Right cardiac atrium (tissue), 5 donors: ENCODE measurements around the gene FLNA. TPM values are rescaled to one million over a fixed set of nuclear protein-coding genes. Genes with fewer than 3 reads are reported as not detected.
"Not testable (repeated sequence)": the region's sequence is repeated elsewhere in the genome, so short reads cannot be mapped to it uniquely, and the experiment has no call there.

Source experiments
- ATAC-seq, 2 donors: fragments of 200-7000 bp; cut with Tn5 transposase; one replicate each; pipeline versions ENCODE4 v1.8.0 to v1.9.1; 2020; ENCODE audit warnings: moderate library complexity in 2 of 2, mild to moderate bottlenecking in 1 of 2
- DNase-seq, 3 donors: peaks; one replicate each; pipeline ENCODE4 v3.0.0-alpha.2; 2020
- H3K27ac ChIP-seq: one replicate; pipeline ENCODE4 v1.5.1; 2013; ENCODE audit warnings: mild to moderate bottlenecking, low read length, control low read depth, moderate library complexity
- H3K27me3 ChIP-seq: one replicate; pipeline ENCODE4 v1.6.1; 2013; ENCODE audit not compliant: control insufficient read depth, insufficient read depth
- H3K4me1 ChIP-seq: one replicate; pipeline ENCODE4 v1.6.1; 2013; ENCODE audit warnings: low read length; ENCODE audit not compliant: control insufficient read depth, insufficient read depth
- H3K4me3 ChIP-seq: one replicate; pipeline ENCODE4 v1.5.1; 2013; ENCODE audit warnings: low read length, control low read depth
- H3K9me3 ChIP-seq: one replicate; pipeline ENCODE4 v1.6.1; 2013; ENCODE audit warnings: low read length; ENCODE audit not compliant: control insufficient read depth
- WGBS: extraction: QIAGEN DNeasy Blood & Tissue Kit; methylation state at CpG from one replicate; pipeline ENCODE4 v1.1.7; 2013; 5-methylcytosine and 5-hydroxymethylcytosine counted together
- intact Hi-C, 4 donors: fragments of 100-400 bp; cut with DNase I; formaldehyde crosslinking; loops; one replicate each; pipeline versions ENCODE4 v1.11.0 to v1.14.0; 2022 to 2023
- polyA plus RNA-seq: library from polyadenylated mRNA; stranded (reverse); fragments of 200-250 nt; gene quantifications from one replicate; pipeline ENCODE4 v1.2.3, GENCODE V29; 2013
- total RNA-seq, 4 donors: library from RNA; stranded (reverse); fragmentation: NEBNext Ultra II Directional; extraction: Animal tissue kit (Norgen Biotek cat#: 25700); gene quantifications; one replicate each; pipeline ENCODE4 v1.2.1, GENCODE V29; 2021
- donor health status: healthy with polysubstance abuse.
- donor health status: DM: no; HTN: yes; CAD: no.
- donor health status: DM: no; HTN: no; CAD: no.
- donor health status: DM: no; HTN: yes; CAD: no; lungs with severe emphysema.
- donor health status: DM: yes; HTN: yes; CAD: no.

The FLNA gene
- total and polyA plus RNA-seq, 5 donors = 262 to 363 (median 282) TPM

DNA sequence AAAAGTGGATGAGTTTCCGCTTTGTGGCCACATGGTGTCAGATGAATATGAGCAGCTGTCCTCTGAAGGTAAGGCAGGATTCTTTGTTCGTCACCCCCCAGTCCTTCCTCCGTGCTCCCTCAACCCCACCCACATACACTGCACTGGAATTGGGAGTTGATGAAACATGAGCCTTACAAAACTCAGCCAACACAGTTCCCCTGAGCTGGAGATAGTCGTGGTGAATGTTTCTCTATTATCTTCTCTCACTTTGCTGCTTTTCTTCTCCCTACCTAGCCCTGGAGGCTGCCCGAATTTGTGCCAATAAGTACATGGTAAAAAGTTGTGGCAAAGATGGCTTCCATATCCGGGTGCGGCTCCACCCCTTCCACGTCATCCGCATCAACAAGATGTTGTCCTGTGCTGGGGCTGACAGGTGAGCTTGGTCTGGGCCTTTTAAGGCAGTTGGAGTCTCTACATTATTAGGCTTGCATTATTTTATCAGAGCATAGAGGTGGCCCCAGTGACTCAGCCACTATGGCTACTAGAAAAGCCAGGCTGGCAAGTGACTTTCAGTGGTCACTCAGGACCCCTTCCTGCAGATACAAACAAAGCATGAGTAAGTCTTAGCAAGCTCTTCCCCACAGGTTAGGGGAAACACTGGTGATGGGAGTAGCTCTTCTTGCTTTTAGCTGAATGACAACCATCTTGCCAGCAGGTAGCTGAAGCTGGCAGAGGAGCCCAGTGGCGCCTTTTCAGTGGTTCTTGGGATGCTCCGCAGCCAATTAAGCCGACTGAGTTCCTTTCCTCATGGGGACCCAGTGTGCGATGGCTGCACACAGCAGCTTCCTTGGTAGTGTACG is 25.3 kb upstream of the FLNA start:
- 36% methylated on average over 14 of the region's 14 CpGs for WGBS
- intact Hi-C loops = loop anchor here in 1 of 4 donors (10.0 kb wide), 1 partner anchor 115 kb away; the partner anchor contains the start of gene FAM3A

DNA sequence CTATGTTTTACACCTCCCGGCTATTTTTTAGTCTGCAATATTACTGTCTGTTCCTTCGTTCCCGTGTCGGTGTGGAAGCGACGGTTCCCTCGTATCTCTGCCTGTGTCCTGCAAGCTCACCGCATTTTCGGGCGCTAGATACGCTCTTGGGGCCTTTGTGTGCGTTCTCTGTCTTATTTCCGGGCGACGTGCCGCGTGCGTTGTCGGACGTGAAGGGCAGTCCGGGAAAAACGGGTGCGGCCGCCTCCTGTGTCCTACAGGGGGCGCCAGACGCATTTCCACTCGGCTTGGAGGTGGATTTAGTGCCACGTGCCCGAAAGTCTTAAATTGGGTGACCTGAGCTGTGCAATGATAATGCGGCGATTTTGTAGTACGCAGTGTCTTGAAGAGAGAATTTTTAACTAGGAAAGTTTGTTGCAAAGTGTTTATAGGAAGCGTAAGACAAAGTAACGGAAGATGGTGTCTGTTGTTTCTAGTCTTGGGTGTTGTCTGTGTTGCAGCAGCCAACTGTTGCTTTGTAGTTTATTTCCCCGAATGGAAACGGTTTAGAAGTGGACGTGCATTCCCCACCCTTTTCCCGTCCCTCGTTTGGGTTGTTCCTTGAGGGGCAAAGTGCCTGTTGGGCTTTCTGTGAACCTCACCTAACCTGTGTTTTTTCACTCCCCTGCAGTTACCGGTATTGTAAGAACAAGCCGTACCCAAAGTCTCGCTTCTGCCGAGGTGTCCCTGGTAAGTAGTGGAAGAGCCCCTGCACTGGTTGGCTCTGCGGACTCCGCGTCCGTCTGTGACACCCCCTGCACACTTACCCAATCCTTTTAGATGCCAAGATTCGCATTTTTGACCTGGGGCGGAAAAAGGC is 24.5 kb upstream of the FLNA start:
- ATAC-seq = peak; percentile 49 to 61
- 1% methylated on average over 49 of the region's 49 CpGs for WGBS
- Histone ChIP-seq H3K4me1 (peaks cover 2% of the 10 kb centered on the region), H3K4me3 (peak overlapping the region; percentile 99), H3K27ac (peak overlapping the region; percentile 100), H3K27me3 (no peaks in the 10 kb centered on the region), H3K9me3 (no peaks in the 10 kb centered on the region)
- peak; percentile 86 to 94 (median 94) for DNase-seq
- intact Hi-C loops = no loop called here

More for the DNA sequence above, 25.3 kb upstream of the FLNA start:
- H3K27ac ChIP-seq = peak overlapping the region; percentile 100
- peak overlapping the region; percentile 99 for H3K4me3 ChIP-seq
- peaks cover 2% of the 10 kb centered on the region for H3K4me1 ChIP-seq
- DNase-seq = no peak
- no peaks in the 10 kb centered on the region for H3K9me3 ChIP-seq
- H3K27me3 ChIP-seq = no peaks in the 10 kb centered on the region
- no peak for ATAC-seq

DNA sequence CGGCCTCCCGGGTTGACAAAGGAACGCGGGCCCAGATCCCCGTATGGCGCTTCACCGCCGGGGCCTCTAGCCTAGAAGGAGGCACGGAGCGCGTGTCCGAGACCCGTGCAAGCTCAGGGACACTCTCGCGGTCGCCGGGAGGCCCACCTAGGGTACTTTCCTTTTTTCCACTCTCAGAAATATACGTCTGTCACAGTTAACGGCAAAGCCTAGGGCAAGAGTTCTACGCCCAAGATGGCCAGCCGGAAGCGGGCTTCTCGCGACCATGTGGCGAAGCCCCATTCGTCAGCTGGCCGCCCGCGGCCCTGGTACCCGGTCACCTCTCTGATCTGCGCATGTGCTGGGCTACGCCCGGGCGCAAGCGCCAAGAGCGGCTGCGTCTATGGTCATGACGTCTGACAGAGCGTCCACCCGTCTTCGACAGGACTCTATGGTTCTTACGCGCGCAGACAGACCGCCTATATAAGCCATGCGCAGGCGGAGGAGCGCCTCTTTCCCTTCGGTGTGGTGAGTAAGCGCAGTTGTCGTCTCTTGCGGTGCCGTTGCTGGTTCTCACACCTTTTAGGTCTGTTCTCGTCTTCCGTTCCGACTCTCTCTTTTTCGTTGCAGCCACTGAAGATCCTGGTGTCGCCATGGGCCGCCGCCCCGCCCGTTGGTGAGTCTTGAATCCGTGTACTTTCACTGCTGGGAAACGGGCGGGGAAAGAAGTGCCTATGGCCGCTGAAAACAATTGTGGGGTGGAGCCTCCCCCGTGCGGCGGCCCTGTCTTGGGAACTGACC is 23.6 kb upstream of the FLNA start, which contains the start of gene RPL10:
Gene RPL10, plus strand, starts transcription at position 490 of the 780 bp plus-strand sequence. Its CDS starts 143 bp downstream, at position 633.
- WGBS = under 1% methylated on average over 69 of the region's 69 CpGs
- H3K4me3 ChIP-seq = peak within 1 kb of the TSS; percentile 99
- peak within 1 kb of the TSS; percentile 100 for H3K27ac ChIP-seq
- H3K9me3 ChIP-seq = no peaks in the 10 kb centered on the region
- peaks cover 2% of the 10 kb centered on the region for H3K4me1 ChIP-seq
- intact Hi-C loops = no loop called here
- peak; percentile 91 to 93 for ATAC-seq
- H3K27me3 ChIP-seq = no peaks in the 10 kb centered on the region
- peak; percentile 95 to 98 (median 97) for DNase-seq

DNA sequence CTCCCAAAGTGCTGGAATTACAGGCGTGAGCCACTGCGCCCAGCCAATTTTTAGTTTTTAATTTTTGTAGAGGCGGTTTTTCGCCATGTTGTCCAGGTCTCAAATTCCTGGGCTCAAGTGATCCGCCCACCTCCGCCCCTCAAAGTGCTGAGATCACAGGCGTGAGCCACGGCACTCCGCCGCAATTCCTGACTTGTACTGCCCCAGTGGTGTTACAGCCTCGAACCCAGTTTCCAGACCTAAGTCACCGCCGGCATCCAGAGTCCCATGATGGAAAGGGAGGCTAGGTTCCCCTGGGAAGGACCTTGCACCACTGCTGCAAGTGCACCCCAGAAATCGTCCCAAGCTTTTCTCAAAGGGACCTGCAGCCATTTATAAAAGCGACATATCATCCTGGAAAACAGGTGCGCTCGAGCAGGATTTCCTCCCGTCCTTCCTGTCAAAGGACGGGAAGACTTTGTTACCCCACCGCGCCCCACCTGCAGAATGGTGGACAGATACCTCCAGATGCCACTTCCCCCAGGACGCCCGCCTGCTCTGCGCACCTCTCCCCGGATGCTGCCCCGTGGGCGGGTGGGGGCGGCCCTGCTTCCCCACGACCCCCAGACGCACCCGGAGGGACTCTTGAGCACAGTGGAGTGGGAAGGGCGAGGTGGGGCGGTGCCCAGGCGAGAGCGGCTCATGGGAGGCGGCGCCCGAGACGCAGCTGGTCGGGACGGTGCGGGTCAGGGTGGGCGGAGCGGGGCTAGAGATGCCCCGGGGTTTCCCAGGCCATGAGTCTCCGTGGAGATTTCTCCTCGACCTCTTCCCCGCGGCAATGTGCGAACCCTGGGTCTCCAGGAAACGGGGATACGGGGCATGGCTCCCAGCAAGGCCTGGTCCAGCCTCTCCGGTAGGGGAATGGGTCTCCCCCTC is 22.8 kb upstream of the FLNA start:
- intact Hi-C loops = no loop called here
- H3K27me3 ChIP-seq = no peaks in the 10 kb centered on the region
- peaks cover 2% of the 10 kb centered on the region for H3K4me1 ChIP-seq
- no peaks in the 10 kb centered on the region for H3K9me3 ChIP-seq
- peak overlapping the region; percentile 42 for H3K4me3 ChIP-seq
- ATAC-seq (peak; percentile 91), DNase-seq (peak; percentile 86 to 93 (median 92))
- peak overlapping the region; percentile 98 for H3K27ac ChIP-seq
- 4% methylated on average over 43 of the region's 53 CpGs for WGBS

DNA sequence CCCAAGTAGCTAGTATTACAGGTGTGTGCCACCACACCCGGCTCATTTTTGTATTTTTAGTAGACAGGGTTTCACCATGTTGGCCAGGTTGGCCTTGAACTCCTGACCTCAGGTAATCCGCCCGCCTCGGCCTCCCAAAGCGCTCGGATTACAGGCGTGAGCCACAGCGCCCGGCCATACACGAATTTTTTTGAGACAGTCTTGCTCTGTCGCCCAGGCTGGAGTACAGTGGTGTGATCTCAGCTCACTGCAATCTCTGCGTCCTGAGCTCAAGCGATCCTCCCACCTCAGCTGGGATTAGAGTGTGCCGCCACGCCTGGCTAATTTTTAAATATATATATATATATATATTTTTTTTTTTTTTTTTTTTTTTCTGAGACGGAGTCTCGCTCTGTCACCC is 21.9 kb upstream of the FLNA start:
- WGBS = 91% methylated on average over 15 of the region's 17 CpGs
- H3K4me1 ChIP-seq, H3K4me3 ChIP-seq, ATAC-seq, intact Hi-C loops, H3K27me3 ChIP-seq, H3K27ac ChIP-seq, DNase-seq, H3K9me3 ChIP-seq: not testable (repeated sequence)

DNA sequence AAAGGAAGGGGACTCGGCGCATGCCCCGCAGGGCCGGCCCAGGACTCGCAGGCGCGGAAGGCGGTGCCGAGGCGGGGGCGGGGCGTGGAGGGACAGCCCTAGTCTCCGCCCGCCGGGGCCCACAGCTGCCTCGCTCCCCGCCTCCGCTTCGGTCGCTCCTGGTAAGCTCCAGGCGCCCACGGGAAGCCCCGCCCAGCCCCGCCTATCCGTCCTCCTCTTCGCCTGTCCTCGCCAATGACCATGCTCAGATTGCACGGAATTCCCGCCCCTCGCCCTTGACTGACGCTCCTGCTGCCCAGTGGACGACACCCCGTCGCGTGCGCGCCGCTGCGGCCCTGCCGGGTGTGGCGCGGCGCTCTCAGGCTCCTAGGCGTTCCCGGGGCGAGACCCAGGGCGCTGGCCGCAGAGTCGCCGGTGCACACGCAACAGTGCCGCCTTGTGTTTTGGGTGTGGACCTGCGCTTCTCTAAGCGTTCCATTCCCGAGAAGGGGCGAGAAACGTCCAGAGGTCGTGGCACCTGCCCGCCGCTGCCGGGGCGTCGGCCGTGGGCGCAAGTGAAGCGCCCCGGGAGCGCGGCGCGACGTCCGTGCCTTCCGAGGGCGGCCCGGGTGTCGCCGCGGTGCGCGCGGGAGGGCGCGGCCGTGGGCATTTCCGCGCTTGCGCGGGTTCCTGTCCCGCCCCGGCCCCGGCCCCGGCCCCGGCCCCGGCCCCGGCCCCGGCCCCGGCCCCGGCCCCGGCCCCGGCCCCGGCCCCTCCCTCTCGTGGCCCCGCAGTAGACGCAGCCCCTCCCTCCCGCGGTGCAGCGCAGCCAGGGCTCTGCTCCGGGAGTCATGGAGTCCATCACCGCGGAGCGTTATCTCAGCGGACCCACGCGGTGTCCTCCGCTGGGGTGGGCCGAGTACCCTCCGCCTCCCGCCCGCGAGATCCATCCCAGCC is 15.6 kb upstream of the FLNA start:
- 4% methylated on average over 4 of the region's 121 CpGs for WGBS
- H3K4me1 ChIP-seq, DNase-seq, H3K27me3 ChIP-seq, H3K9me3 ChIP-seq, intact Hi-C loops, H3K4me3 ChIP-seq: not testable (repeated sequence)
- H3K27ac ChIP-seq = peak overlapping the region; percentile 58
- peak; percentile 89 to 92 for ATAC-seq

DNA sequence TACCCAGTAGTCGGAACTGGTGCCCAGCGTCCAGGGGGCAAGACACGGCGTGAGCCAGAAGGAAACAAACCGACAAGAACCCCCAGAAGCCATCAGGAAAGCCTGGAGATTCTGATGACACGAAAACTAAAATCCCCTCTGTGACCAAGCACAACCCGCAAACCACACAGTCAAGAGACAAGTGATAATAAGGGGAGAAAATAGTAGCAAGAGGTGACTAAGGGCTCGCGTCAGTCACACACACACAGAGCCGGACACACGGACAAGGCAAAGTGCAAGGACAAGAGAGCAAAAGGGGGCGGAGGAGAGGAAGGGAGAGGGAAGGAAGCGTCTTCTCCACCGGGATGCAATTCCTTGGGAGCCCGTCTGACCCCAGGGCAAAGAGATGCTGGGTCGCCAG is 14.2 kb upstream of the FLNA start:
- H3K4me1 ChIP-seq, DNase-seq, H3K27ac ChIP-seq, H3K4me3 ChIP-seq, H3K9me3 ChIP-seq, H3K27me3 ChIP-seq, intact Hi-C loops: not testable (repeated sequence)
- no CpG with 5 or more reads among the region's 16 CpGs for WGBS
- peak in 1 of 2 donors; percentile 2 for ATAC-seq

DNA sequence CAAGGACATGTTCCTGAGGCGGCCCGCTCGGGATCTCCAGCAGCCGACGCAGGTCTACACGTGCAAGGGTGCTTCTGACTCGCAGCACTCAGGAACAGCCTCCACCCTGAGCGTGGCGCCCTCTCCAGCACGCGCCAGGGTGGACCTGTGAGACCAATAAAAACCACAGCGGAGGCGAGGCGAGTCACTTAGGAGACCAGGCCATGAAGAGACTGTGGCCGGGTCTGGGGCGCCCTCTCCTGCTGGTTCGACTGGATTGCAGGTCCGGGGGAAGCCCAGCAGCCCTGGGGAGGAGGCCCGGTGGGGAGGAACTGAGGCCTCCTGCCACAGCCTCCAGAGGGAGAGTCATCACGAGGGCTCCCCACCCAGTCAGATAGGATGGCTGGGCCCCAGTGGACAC is 13.7 kb upstream of the FLNA start:
- ATAC-seq = peak; percentile 6 to 13
- H3K9me3 ChIP-seq, H3K4me1 ChIP-seq, H3K4me3 ChIP-seq, intact Hi-C loops, DNase-seq, H3K27me3 ChIP-seq, H3K27ac ChIP-seq: not testable (repeated sequence)
- no CpG with 5 or more reads among the region's 20 CpGs for WGBS

DNA sequence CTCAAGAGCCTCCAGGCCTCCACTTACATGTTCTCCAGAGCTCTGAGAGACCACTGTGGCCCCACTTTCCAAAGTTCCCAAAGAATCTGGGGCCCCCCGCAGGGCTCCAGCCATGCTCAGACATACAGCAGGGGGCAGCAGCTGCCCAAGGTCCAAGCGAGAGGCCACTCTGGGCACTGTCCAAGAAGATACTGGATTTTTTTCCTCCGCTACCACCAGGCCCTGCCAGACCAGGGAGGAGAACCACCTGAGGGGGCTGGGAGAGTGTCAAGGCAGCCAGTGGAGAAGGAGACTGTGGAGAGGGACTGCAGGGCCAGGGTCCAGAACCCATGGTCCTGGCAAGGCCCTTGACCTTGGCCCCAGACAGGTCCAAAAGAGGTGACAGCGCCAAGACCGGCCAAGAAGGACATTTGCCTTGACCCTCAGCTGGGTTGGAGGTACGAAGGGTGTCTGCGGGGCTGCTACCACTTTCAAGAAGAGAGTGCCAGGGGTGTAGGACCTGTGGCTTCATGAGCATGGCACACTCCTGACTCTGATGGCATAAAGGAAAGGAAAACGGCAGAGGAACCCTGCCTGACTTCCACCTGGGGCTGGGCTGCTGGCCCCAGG is 10.0 kb upstream of the FLNA start:
- WGBS = 45% methylated on average over 8 of the region's 8 CpGs
- Histone ChIP-seq H3K4me3 (no peak overlapping the region), H3K27me3 (no peaks in the 10 kb centered on the region), H3K27ac (no peak overlapping the region), H3K4me1 (no peaks in the 10 kb centered on the region), H3K9me3 (no peaks in the 10 kb centered on the region)
- ATAC-seq (no peak), DNase-seq (peak in 2 of 3 donors; percentile 47 to 76)
- intact Hi-C loops = no loop called here
